Measurements from ENCODE around the gene ZNF311. TPM values are rescaled to one million over a fixed set of nuclear protein-coding genes. Genes with fewer than 3 reads are reported as not detected.

The ZNF311 gene
- total and polyA plus RNA-seq, 2 of the 13 experiments (the other 11 are each of a cell fraction or from before 2014, with no cell fraction given), result not detected

GRCh38 chr6:28981833-28982475, 23.2 kb downstream of the ZNF311 start (continued):
- TF ChIP-seq KIAA2018 (CRISPR knock-in tag; IDR thresholded peaks at IDR 0.05; ENCODE audit: borderline replicate concordance) (no peak), ZBTB3 (CRISPR knock-in tag; IDR thresholded peaks at IDR 0.05; ENCODE audit: borderline replicate concordance, low read depth) (peak; percentile 53; the same call in 1 of the 2 replicates), ATF1 (CRISPR knock-in tag; IDR thresholded peaks at IDR 0.05) (no peak), CREBL2 (CRISPR knock-in tag; IDR thresholded peaks at IDR 0.05; ENCODE audit: borderline replicate concordance) (0 out of 2 replicates have a peak, but pooled peaks have one; percentile 32), MAFF (IDR thresholded peaks at IDR 0.05; ENCODE audit: low read depth, low read length) (peak; percentile 38; the same call in 1 of the 2 replicates), NKX3-1 (CRISPR knock-in tag; IDR thresholded peaks at IDR 0.05) (peak; percentile 17; the same call in 1 of the 2 replicates), ZNF3 (CRISPR knock-in tag; IDR thresholded peaks at IDR 0.05) (no peak; the same call in none of the 2 replicates), NFE2L2 (IDR thresholded peaks at IDR 0.05; ENCODE audit: low read length) (peak; percentile 85), PITX1 (CRISPR knock-in tag; IDR thresholded peaks at IDR 0.05) (peak; percentile 29; the same call in 1 of the 2 replicates), ATF6 (CRISPR knock-in tag; conservative IDR thresholded peaks at IDR 0.05) (peak; percentile 94; the same call in 1 of the 2 replicates), ZFX (CRISPR knock-in tag; IDR thresholded peaks at IDR 0.05; ENCODE audit: low read depth) (peak; percentile 47; the same call in 1 of the 2 replicates), ZEB1 (IDR thresholded peaks at IDR 0.05; ENCODE audit: insufficient replicate concordance, low read depth) (peak; percentile 73), NFYC (CRISPR knock-in tag; IDR thresholded peaks at IDR 0.05) (peak; percentile 66; the same call in 1 of the 2 replicates), ZNF256 (CRISPR knock-in tag; conservative IDR thresholded peaks at IDR 0.05) (0 out of 2 replicates have a peak, but pooled peaks have one; percentile 28), ZNF136 (CRISPR knock-in tag; IDR thresholded peaks at IDR 0.05; ENCODE audit: low read depth) (no peak; the same call in 1 of the 2 replicates), TBX3 (IDR thresholded peaks at IDR 0.05; ENCODE audit: borderline replicate concordance) (no peak), FOXO1 (CRISPR knock-in tag; IDR thresholded peaks at IDR 0.05) (0 out of 2 replicates have a peak, but pooled peaks have one; percentile 68), PBX3 (CRISPR knock-in tag; IDR thresholded peaks at IDR 0.05; ENCODE audit: borderline replicate concordance) (0 out of 2 replicates have a peak, but pooled peaks have one; percentile 12)
